Parathyroid adenoma (tissue), 2 donors: ENCODE data around the gene NFIX.

ENCODE experiments used
- H2AFZ ChIP-seq: fragments of 300-600 bp; sonication (generic); one replicate; pipeline ENCODE4 v1.7.0; 2017; ENCODE audit warnings: antibody characterized with exemption, mild to moderate bottlenecking
- H3K27ac ChIP-seq: fragments of 300-600 bp; sonication (generic); one replicate; pipeline ENCODE4 v1.7.0; 2017
- H3K27me3 ChIP-seq: fragments of 300-600 bp; sonication (generic); one replicate; pipeline ENCODE4 v1.7.0; 2017; ENCODE audit warnings: low read length; ENCODE audit not compliant: control insufficient read depth, insufficient read depth
- H3K36me3 ChIP-seq: fragments of 300-600 bp; sonication (generic); one replicate; pipeline ENCODE4 v1.7.0; 2017; ENCODE audit warnings: low read length; ENCODE audit not compliant: control insufficient read depth, insufficient read depth
- H3K4me1 ChIP-seq: fragments of 300-600 bp; sonication (generic); one replicate; pipeline ENCODE4 v1.7.0; 2017; ENCODE audit warnings: control low read depth
- H3K4me2 ChIP-seq: fragments of 300-600 bp; sonication (generic); one replicate; pipeline ENCODE4 v1.7.0; 2017; ENCODE audit warnings: low read length
- H3K4me3 ChIP-seq: fragments of 300-600 bp; sonication (generic); one replicate; pipeline ENCODE4 v1.7.0; 2017; ENCODE audit warnings: low read depth, low read length
- H3K79me2 ChIP-seq: fragments of 300-600 bp; sonication (generic); one replicate; pipeline ENCODE4 v1.7.0; 2017; ENCODE audit warnings: control low read depth
- H3K9ac ChIP-seq: fragments of 300-600 bp; sonication (generic); one replicate; pipeline ENCODE4 v1.7.0; 2017; ENCODE audit warnings: mild to moderate bottlenecking
- H3K9me3 ChIP-seq: fragments of 300-600 bp; sonication (generic); one replicate; pipeline ENCODE4 v1.7.0; 2017; ENCODE audit warnings: low read length; ENCODE audit not compliant: control insufficient read depth
- CTCF ChIP-seq: fragments of 300-600 bp; sonication (generic); IDR thresholded peaks from one replicate; pipeline ENCODE4 v1.7.0; 2017; ENCODE audit warnings: antibody characterized with exemption, mild to moderate bottlenecking
- donor health status: primary hyperparathyroidism.

The NFIX gene

GRCh38 chr19:13014921-13015280, 19.6 kb downstream of the NFIX start:
- Histone ChIP-seq H3K4me1 (no peaks in the 10 kb centered on the region), H3K27me3 (no peaks in the 10 kb centered on the region), H3K4me3 (no peak overlapping the region), H3K27ac (no peak overlapping the region), H3K4me2 (no peak overlapping the region), H3K36me3 (no peaks in the 10 kb centered on the region), H3K79me2 (peaks cover 6% of the 10 kb centered on the region), H3K9ac (no peak overlapping the region), H3K9me3 (no peaks in the 10 kb centered on the region), H2AFZ (no peak overlapping the region)
- no peak for TF ChIP-seq CTCF

GRCh38 chr19:13015361-13016223, 20.3 kb downstream of the NFIX start:
- Histone ChIP-seq H3K4me3 (no peak overlapping the region), H3K36me3 (no peaks in the 10 kb centered on the region), H3K9me3 (no peaks in the 10 kb centered on the region), H3K27me3 (no peaks in the 10 kb centered on the region), H3K79me2 (peaks cover 3% of the 10 kb centered on the region), H3K4me2 (no peak overlapping the region), H2AFZ (no peak overlapping the region), H3K27ac (no peak overlapping the region), H3K4me1 (no peaks in the 10 kb centered on the region), H3K9ac (no peak overlapping the region)
- TF ChIP-seq CTCF: no peak

GRCh38 chr19:13016245-13016627, 21.0 kb downstream of the NFIX start:
- peaks cover 3% of the 10 kb centered on the region for H3K79me2 ChIP-seq
- no peak overlapping the region for H2AFZ ChIP-seq
- no peaks in the 10 kb centered on the region for H3K27me3 ChIP-seq
- H3K9ac ChIP-seq: no peak overlapping the region
- H3K4me1 ChIP-seq: no peaks in the 10 kb centered on the region
- no peak overlapping the region for H3K27ac ChIP-seq
- no peak overlapping the region for H3K4me3 ChIP-seq
- no peaks in the 10 kb centered on the region for H3K9me3 ChIP-seq
- H3K36me3 ChIP-seq: no peaks in the 10 kb centered on the region
- TF ChIP-seq CTCF: no peak
- H3K4me2 ChIP-seq: no peak overlapping the region

DNA sequence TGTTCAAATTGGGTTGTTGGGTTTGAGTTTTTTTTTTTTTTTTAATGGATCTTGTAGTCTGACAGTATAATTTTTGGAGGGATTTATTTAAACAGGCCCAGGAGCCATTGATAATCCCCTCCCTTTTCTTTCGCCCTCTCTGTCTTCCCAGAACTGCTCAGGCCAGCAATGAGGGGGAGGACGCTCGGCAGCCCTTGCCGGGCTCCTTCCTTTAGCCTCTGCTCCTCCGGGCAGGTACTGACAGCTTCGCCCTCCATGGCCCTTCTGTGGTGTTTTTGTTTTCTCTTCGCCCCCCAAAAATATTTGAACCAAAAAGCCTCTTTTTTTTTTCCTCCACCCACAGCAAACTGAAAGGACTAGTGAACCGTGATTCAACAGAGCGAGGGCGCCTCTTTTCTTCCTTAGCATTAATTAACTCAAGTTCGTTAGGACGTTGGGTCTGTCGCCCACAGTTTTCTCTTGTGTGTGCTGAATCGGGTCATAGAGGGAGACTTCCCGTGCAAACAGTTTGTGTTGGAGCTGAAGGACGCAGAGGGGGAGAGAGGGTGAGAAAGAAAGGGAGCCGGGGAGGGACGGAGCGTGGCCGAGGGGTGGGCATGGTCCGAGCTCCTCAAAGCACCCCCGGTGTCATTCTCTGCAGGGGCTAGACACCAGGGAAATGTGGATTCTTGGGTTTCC, 21.5 kb downstream of the NFIX start:
- Histone ChIP-seq H3K27me3 (no peaks in the 10 kb centered on the region), H3K4me3 (no peak overlapping the region), H3K9ac (no peak overlapping the region)

More for the DNA sequence above, 21.5 kb downstream of the NFIX start:
- no peak for TF ChIP-seq CTCF
- H3K4me1 ChIP-seq: no peaks in the 10 kb centered on the region
- H3K27ac ChIP-seq: no peak overlapping the region
- H3K79me2 ChIP-seq: peaks cover 3% of the 10 kb centered on the region
- H3K9me3 ChIP-seq: no peaks in the 10 kb centered on the region
- no peaks in the 10 kb centered on the region for H3K36me3 ChIP-seq
- H2AFZ ChIP-seq: no peak overlapping the region
- no peak overlapping the region for H3K4me2 ChIP-seq
